HCT116 (cell line): ENCODE data around the gene ACVRL1.

Experiments
- CTCF ChIP-seq, 3 experiments: fragments of 200-600 bp in 1 of 3; sonication (generic) in 1 of 3; IDR thresholded peaks in 2 of 3; conservative IDR thresholded peaks in 1 of 3; 2 replicates each; pipeline ENCODE4 v1.5.1; 2012 to 2017; ENCODE audit warnings: low read depth in 2 of 3, low read length in 2 of 3, antibody characterized with exemption in 1 of 3, borderline replicate concordance in 1 of 3, control low read depth in 1 of 3, mild to moderate bottlenecking in 1 of 3, mixed read lengths in 1 of 3, mixed run types in 1 of 3, moderate library complexity in 1 of 3; ENCODE audit not compliant: insufficient read depth in 1 of 3
- EGR1 ChIP-seq: IDR thresholded peaks from 2 replicates; pipeline ENCODE4 v1.6.1; 2012; ENCODE audit warnings: low read depth
- EZH2 ChIP-seq: fragments of 200-600 bp; sonication (generic); IDR thresholded peaks from 2 replicates; pipeline ENCODE4 v1.6.1; 2017; ENCODE audit warnings: antibody characterized with exemption, mixed run types
- JUND ChIP-seq: IDR thresholded peaks from 2 replicates; pipeline ENCODE4 v1.6.1; 2012
- SIN3A ChIP-seq: IDR thresholded peaks from 2 replicates; pipeline ENCODE4 v1.6.1; 2012; ENCODE audit warnings: low read depth
- ZNF274 ChIP-seq: fragments of 200-500 bp; sonication (Bioruptor generic); IDR thresholded peaks from 2 replicates; pipeline ENCODE4 v1.6.1; 2014; ENCODE audit warnings: mild to moderate bottlenecking, low read depth, low read length, inconsistent platforms

DNA sequence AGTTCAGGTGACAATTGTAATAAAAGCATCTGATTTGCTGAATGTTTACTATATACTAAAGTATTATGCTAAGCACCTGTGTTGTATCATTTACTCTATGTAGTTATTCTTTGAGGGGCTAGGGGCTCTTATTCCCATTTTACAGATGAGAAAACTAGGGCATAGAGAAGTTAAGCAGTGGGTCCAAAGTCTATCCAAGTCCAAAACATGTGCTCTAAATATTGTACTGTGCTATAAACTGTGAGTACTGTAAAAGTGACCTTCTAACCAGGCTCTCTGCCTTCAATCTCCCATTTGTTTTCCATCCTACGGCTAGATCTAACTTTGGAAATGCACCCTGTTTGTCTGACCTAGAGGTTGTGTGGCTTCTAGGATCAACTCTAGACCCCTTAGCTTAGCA lies 53.2 kb downstream of the ACVRL1 start:
- no peak for TF ChIP-seq JUND
- TF ChIP-seq EZH2: no peak
- TF ChIP-seq EGR1: no peak
- no peak for TF ChIP-seq CTCF (IDR thresholded peaks at IDR 0.05 in 2 of 3, conservative IDR thresholded peaks at IDR 0.05 in 1 of 3; ENCODE audit: borderline replicate concordance in 1 of 3, insufficient read depth in 1 of 3, low read depth in 2 of 3, low read length in 2 of 3)
- TF ChIP-seq ZNF274: no peak
- no peak for TF ChIP-seq SIN3A
